ENCODE measurements around the gene MARK3. TPM values are rescaled to one million over a fixed set of nuclear protein-coding genes. Genes with fewer than 3 reads are reported as not detected.
A peak's percentile ranks its signal among the peaks of the same experiment; 100 is the strongest.

MARK3 gene
- total RNA-seq, 1 donor from 2014 or later, result 137 TPM

DNA sequence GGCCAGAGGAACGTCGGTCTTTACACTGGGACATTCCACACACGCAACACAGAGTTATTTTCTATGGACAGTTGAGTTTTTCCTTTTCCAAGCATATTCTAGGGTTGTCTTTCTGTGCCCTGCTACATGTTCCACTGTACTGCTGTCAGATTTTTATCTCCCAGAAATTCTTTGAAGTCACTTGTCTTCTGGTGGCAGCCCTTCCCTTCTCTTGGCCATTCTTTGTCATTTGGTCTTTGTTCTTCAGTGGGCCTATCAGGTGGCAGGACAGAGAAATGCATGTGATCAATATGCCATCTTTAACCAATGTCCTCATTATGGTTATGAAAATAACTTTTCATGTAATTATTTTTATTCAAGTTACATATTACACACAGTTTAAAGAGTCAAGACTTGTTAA is 36.3 kb downstream of the MARK3 start:
- no peak for ATAC-seq (ENCODE audit: poor library complexity)
- DNase-seq, result no peak
- intact Hi-C loops (cut with DNase I), result no loop called here

GRCh38 chr14:103423050-103423461 is 37.8 kb downstream of the MARK3 start:
- intact Hi-C loops (cut with DNase I), result no loop called here
- ATAC-seq (ENCODE audit: poor library complexity) (peak; percentile 42), DNase-seq (no peak)

DNA sequence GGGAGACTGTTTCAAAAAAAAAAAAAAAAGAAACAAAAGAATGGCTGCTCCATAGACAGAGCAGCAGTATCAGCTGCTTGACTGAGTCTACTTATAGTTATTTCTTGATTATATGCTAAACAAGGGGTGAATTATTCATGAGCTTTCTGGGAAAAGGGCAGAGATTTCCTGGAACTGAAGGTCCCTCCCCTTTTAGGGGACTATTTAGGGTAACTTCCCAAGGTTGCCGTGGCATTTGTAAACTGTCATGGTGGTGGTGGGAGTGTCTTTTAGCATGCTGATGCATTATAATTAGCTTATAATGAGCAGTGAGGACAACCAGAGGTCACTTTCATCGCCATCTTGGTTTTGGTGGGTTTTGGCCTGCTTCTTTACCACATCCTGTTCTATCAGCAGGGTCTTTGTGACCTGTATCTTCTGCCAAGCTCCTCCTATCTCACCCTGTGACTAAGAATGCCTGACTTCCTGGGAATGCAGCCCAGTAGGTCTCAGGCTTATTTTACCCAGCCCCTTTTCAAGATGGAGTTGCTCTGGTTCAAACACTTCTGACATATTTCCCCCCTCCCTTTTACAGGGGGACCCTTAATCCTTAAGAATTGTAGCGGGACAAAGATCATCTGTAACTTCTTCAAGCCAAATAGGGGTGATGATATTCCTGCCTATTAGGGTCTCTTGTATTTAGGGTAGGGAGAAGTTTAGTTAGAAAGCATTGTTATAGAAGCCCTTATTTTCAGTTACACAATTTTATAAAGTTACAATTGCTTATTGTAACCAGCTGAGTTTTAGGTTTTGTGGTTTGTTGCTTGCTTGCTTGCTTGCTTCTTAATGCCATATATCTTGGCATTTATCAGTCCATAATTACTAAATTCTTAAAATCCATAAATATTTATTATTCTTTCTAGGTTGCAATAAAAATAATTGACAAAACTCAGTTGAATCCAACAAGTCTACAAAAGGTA is 42.5 kb downstream of the MARK3 start:
- ATAC-seq (ENCODE audit: poor library complexity) (peak; percentile 47), DNase-seq (no peak)
- intact Hi-C loops (cut with DNase I), result no loop called here

DNA sequence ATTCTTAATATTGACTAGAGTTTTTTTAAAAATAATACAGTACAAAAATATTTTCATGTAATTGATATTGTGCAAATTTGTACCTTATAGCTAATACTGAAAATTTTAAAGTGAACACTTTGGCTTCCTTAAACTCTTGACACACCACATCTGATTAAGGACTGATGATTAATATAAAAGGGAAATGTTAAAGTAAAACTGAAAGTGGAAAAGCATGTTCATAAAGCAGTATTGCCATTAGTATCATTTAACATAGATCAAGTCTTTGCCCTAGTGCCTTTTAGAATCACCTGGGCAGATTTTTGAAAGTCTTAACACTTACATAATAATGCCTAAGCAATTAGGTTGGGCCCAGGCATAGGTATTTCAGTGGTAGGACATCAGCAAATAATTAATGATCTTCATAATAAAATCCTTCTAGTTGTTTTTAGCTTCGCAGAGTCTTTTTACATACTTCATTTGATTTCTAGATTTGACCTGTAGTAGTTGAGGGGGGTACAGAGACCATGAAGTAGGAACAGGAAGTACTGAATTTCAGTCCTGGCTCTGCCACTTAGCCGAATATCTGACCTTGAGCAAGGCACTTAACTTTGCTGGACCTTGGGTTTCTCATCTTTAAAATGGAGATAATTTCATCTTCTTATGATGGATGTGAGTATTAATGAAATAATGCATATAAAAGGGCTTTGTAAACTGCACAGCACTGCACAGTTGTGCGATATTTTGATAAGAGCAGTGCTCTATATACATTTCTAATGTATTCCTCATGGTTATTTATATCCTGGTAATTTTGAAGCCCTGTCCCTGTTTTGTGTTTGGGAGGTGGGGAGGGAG is 43.7 kb downstream of the MARK3 start:
- ATAC-seq (ENCODE audit: poor library complexity) (no peak), DNase-seq (no peak)
- intact Hi-C loops (cut with DNase I), result no loop called here

DNA sequence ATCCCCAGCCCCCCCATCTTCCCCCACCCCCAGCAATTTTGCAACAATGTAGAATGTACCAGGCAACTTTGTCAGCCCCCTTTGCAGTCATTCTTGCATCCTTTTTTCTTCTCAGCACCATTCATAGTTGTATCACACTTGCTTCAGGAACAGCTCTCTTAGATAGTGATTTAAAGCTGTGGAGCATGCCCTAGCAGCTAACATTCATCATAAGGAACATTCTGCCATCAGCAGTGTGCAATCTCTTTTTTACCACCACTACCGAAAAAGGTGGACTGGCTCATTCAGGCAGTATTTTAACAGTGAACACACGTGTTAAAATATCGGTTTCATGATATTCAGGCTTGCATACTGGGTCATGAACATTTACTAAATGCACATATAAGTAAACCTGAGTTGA is 45.1 kb downstream of the MARK3 start:
- no peak for DNase-seq
- intact Hi-C loops (cut with DNase I), result no loop called here
- no peak for ATAC-seq (ENCODE audit: poor library complexity)

DNA sequence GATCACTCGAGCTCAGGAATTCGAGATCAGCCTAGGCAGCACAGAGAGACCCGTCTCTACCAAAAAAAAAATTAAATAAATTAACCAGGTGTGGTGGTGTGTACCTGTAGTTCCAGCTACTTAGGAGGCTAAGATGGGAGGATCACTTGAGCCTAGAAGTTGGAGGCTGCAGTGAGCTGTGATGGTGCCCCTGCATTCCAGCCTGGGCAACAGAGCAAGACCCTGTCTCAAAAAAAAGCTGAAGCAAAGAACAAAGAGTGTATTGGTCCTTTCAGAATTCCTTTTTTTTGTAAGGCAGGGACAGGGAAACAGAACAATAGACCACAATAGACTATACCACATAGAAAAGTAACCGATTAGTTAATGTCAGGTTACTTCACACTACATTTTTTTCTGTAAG is 47.4 kb downstream of the MARK3 start:
- intact Hi-C loops (cut with DNase I), result no loop called here
- ATAC-seq (ENCODE audit: poor library complexity) (no peak), DNase-seq (no peak)

DNA sequence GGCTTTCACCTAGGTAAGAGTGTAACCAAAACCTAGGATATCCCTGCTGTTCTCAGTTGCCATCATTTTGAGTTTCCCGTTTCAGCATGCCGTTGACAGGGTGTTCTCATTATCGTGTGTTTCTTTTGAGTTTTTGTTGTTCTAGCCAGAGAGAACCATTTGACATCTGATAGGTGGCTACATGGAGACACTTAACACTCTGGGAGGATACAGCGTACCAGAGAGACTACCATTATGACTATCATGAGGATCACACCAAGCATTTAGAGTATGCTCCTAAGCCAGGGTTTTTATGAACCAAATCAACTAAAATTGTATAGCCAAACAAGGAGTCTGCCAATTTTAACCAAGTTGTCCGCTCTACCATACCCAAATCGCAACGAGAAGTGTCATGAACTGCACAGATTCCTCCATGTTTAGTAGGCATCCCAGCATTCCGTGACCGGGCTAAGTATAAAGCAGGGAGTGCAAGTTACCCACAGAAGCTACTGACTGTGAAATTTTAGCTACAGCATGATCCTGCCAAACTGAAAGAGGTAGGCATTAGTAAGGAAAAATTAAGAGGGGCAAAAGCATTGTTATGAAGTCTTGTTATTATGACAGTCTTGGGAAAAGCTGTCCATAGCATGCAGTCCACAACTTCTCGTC is 48.8 kb downstream of the MARK3 start:
- intact Hi-C loops (cut with DNase I), result no loop called here
- DNase-seq (no peak), ATAC-seq (ENCODE audit: poor library complexity) (no peak)

DNA sequence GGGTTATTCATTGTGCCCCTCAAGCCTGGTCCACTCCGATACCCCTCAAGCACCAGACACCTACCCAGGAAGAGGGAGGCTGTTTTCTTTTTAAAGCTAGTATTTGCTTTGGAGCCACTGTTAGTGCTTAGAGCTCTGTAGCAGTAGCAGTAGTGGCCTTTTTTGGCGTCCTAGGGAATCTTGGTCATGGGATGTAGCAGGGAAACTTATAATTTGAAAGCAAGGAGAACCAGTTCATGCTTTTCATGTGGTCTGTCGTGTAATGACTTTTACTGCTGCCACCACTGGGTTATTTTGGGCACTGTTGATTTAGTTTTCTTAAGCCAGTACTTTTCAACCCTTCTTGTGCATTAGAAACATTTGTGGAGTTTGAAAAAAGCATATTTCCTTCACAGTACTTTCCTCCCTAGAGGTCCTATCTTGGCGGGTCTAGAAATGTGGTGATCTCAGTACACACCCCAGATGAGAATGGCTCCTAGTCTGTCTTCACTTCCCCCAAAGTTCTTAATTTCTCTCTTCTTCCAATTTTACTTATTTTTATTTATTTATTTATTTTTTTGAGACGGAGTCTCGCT is 49.7 kb downstream of the MARK3 start:
- peak; percentile 63 for ATAC-seq (ENCODE audit: poor library complexity)
- intact Hi-C loops (cut with DNase I), result no loop called here

GRCh38 chr14:103436533-103436932 is 51.3 kb downstream of the MARK3 start:
- DNase-seq (no peak), ATAC-seq (ENCODE audit: poor library complexity) (no peak)
- intact Hi-C loops (cut with DNase I), result no loop called here

More for the DNA sequence above, 49.7 kb downstream of the MARK3 start:
- DNase-seq, result no peak

DNA sequence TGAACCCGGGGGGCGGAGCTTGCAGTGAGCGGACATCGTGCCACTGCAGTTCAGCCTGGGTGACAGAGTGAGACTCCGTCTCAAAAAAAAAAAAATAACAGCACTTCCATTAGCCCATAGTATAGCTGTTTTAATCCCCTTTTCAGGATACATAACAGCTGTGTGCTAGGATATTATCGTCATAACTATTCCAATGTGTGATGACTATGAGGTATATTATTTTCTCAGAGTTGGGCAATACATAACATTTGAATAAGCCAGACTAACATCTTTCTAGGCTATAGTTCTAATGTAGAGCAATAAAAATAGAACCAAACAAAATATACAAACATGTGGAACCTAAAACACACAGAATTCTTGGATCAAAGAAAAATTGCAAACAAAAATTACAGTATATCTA is 57.1 kb downstream of the MARK3 start:
- DNase-seq (no peak), ATAC-seq (ENCODE audit: poor library complexity) (no peak)
- intact Hi-C loops (cut with DNase I), result loop anchor here (10.0 kb wide), 1 partner anchor 47 kb away; no protein-coding TSS in a partner anchor

DNA sequence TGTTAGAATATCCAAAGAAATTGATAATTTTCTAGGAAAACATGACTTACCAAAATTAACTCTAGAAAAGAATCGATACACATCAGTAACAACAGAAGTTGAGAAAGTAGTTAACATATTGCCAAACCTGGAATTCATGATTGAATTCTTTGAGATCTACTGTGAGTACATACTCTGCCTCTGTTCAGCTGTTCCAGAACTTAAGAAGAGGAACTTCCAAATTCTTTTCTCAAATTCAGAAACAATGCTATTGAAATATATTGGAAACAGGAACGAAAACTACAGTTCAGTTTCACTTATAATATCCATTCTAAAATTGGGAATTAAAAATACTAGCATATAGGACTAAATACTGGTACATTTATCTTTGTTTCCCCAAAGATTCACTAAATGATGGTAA is 57.9 kb downstream of the MARK3 start:
- ATAC-seq (ENCODE audit: poor library complexity), result no peak
- intact Hi-C loops (cut with DNase I), result loop anchor here (10.0 kb wide), 1 partner anchor 48 kb away; no protein-coding TSS in a partner anchor
- no peak for DNase-seq

DNA sequence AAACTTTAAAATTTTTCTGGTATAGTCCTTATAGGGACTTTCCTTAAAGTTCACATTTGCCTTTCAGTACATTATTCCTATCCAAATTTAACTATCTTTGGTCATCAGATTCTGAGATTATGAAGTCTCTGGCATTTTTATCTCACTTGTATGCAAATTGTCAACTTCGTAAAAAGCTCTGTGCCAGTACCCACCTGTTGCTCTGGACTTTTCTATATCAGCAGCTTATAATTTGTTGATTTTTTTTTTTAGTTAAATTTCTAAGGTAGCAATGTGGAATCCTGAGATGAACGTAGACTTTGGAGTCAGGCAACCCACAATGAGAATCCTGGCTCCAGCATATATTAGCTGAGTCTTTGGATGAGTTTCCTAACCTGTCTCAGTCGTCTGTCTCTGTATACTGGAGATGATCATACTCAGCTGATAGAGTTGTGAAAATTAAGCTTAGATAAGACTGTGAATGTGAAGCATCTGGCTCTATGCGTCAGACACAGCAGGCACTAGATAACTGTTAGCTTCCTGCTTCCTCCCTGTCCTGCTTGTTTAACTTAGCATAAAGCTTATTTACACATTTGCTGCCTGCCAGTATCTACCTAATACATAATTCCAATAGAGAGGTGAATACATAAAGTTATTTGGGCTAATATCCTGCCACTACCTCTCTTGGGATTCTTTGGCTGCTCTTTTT is 59.8 kb downstream of the MARK3 start:
- intact Hi-C loops (cut with DNase I), result loop anchor here (10.0 kb wide), 1 partner anchor 50 kb away; no protein-coding TSS in a partner anchor
- ATAC-seq (ENCODE audit: poor library complexity) (peak; percentile 34), DNase-seq (no peak)

DNA sequence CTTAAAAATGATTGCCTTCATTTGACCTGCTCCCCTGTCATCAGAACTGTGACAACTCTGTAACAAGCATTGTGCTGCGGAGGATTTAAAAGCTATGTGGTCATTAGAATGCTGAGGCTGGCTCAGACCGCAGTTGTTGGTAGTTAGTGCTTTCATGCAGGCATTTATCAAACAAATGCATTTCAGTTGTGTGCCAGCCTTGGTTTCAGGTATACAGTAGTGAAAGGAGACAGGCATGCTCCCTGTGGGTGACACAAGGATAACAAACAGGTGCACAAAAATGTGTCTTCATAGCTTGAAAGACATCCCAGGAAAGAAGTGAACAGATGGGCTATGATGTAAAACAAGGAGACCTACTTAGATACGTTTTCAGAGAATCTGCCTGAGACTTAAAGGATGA is 60.6 kb downstream of the MARK3 start:
- peak; percentile 23 for ATAC-seq (ENCODE audit: poor library complexity)
- DNase-seq, result no peak
- intact Hi-C loops (cut with DNase I), result loop anchor here (10.0 kb wide), 1 partner anchor 51 kb away; no protein-coding TSS in a partner anchor

- ATAC-seq (ENCODE audit: poor library complexity) (peak; percentile 6), DNase-seq (no peak)
- intact Hi-C loops (cut with DNase I), result loop anchor here (10.0 kb wide), 1 partner anchor 53 kb away; no protein-coding TSS in a partner anchor
Measured at GRCh38 chr14:103448097-103448496, 62.9 kb downstream of the MARK3 start.

- intact Hi-C loops (cut with DNase I), result loop anchor here (10.0 kb wide), 1 partner anchor 55 kb away; no protein-coding TSS in a partner anchor
- ATAC-seq (ENCODE audit: poor library complexity), result no peak
- DNase-seq, result no peak
Measured at GRCh38 chr14:103449634-103450161, 64.5 kb downstream of the MARK3 start.

GRCh38 chr14:103450416-103450815 is 65.2 kb downstream of the MARK3 start:
- intact Hi-C loops (cut with DNase I), result no loop called here
- ATAC-seq (ENCODE audit: poor library complexity), result peak; percentile 40
- DNase-seq, result no peak

DNA sequence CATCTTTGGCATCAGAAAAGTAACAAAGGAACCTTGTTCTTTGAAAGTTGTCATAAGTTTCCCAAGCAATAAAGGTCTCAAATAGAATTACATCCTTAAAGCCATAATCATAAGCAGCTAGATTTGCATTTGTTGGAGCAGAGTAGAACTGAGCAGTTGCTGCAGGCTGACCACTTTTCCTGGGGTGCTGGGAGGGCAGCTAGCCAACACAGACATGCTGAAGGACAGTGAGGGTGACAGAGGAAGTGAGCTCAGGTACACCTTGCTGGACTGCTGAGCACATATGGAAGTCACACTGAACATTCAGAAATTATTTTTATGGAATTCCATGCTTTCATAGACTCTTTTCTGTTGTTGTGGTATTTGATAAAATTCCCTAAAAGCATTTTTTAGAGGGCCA is 66.2 kb downstream of the MARK3 start:
- intact Hi-C loops (cut with DNase I), result no loop called here
- ATAC-seq (ENCODE audit: poor library complexity) (no peak), DNase-seq (no peak)

DNA sequence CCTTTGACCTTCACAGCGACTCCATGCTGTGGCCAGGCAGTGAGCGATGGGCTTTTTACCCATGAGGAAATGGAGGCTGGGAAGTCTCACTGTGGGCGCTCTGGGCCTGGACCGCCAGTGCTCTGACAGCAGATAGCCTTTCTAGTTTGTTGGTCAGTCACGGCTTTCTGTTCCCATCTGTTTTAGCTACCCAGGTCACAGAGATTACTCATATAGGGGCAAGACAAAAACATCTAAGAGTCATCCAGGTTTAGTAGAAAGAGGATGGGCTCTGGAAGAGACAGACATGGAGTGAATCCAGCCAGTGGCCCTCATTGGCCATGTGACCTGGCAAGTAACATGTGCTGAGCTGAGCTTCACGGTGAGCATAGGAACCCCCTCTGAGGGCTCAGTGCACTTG is 68.6 kb downstream of the MARK3 start:
- DNase-seq, result no peak
- intact Hi-C loops (cut with DNase I), result no loop called here
- ATAC-seq (ENCODE audit: poor library complexity), result no peak

All from Right ventricle myocardium superior (tissue), 1 donor.